ENCODE results near the gene SLC7A1. TPM values are rescaled to one million over a fixed set of nuclear protein-coding genes. Genes with fewer than 3 reads are reported as not detected.

The SLC7A1 gene
- polyA plus RNA-seq, 3 donors, result 0.89 to 2.2 (median 0.92) TPM

DNA sequence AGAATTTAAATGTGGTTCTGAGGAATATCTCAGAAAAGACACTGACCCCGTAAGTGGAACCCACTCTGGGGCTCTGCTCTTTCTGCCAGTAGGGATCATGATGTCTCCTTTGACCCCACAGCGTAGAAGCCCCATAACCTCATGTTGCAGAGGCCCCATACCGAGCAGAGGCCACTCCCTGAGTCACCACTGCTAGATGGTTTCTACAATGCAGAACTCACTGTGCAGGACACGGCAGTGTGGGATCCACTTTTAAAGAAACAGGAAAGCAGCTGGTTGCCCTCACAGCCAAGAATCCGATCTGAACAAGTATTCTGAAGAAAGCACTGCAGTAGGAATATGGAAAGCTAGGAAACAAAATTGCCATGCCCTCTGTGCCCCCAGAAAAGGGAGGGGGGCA, 4.2 kb downstream of the SLC7A1 start:
- Mint-ChIP-seq H3K27me3 (ENCODE audit: low read depth in 3 of 3) (peaks cover 2 to 5% (median 5%) of the 10 kb centered on the region in 3 donors), H3K4me3 (no peak overlapping the region), H3K9me3 (no peaks in the 10 kb centered on the region), H3K27ac (peak overlapping the region in 1 of 7 donors; percentile 27), H3K4me1 (peaks cover 29% of the 10 kb centered on the region), H3K36me3 (peaks cover 12 to 20% of the 10 kb centered on the region in 2 donors)
- Histone ChIP-seq H3K4me2 (replicated peaks; ENCODE audit: extremely low read depth, low read length, poor library complexity, severe bottlenecking) (no peak overlapping the region), H4K20me1 (ENCODE audit: insufficient read depth, low read length) (no peaks in the 10 kb centered on the region), H3K4me3 (replicated peaks in 1 of 3; ENCODE audit: low read depth in 2 of 3, low read length in 3 of 3) (no peak overlapping the region), H3K36me3 (replicated peaks in 1 of 2; ENCODE audit: control insufficient read depth in 1 of 2, insufficient read depth in 2 of 2, low read length in 2 of 2) (peaks cover 0 to 16% of the 10 kb centered on the region in 2 donors), H3K9me3 (replicated peaks in 1 of 2; ENCODE audit: control insufficient read depth in 1 of 2, insufficient read depth in 1 of 2, low read length in 2 of 2) (no peaks in the 10 kb centered on the region), H3K79me2 (ENCODE audit: insufficient read depth, low read length) (peaks cover 88% of the 10 kb centered on the region), H3K27me3 (ENCODE audit: control insufficient read depth in 2 of 2, insufficient read depth in 2 of 2, low read length in 2 of 2) (peaks cover 1 to 3% of the 10 kb centered on the region in 2 donors), H3K27ac (ENCODE audit: low read depth in 1 of 2, low read length in 2 of 2) (no peak overlapping the region), H3K9ac (ENCODE audit: insufficient read depth, low read length, poor library complexity, severe bottlenecking) (no peak overlapping the region), H2AFZ (ENCODE audit: insufficient read depth, low read depth, low read length, poor library complexity, severe bottlenecking) (no peak overlapping the region), H3K4me1 (ENCODE audit: control insufficient read depth in 1 of 2, insufficient read depth in 2 of 2, low read length in 2 of 2) (peaks cover 12 to 21% of the 10 kb centered on the region in 2 donors)
- intact Hi-C loops (cut with micrococcal nuclease), result loop anchor here (10.0 kb wide), 2 partner anchors 263 to 513 kb away; partner anchors contain the start of gene UBL3 (in 1 of the 2)
- 79% methylated on average over 4 of the region's 5 CpGs for WGBS (ENCODE audit: insufficient coverage)
- DNase-seq, result no peak
- TF ChIP-seq, protein P1, sequence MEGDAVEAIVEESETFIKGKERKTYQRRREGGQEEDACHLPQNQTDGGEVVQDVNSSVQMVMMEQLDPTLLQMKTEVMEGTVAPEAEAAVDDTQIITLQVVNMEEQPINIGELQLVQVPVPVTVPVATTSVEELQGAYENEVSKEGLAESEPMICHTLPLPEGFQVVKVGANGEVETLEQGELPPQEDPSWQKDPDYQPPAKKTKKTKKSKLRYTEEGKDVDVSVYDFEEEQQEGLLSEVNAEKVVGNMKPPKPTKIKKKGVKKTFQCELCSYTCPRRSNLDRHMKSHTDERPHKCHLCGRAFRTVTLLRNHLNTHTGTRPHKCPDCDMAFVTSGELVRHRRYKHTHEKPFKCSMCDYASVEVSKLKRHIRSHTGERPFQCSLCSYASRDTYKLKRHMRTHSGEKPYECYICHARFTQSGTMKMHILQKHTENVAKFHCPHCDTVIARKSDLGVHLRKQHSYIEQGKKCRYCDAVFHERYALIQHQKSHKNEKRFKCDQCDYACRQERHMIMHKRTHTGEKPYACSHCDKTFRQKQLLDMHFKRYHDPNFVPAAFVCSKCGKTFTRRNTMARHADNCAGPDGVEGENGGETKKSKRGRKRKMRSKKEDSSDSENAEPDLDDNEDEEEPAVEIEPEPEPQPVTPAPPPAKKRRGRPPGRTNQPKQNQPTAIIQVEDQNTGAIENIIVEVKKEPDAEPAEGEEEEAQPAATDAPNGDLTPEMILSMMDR (IDR thresholded peaks at IDR 0.05), result no peak

DNA sequence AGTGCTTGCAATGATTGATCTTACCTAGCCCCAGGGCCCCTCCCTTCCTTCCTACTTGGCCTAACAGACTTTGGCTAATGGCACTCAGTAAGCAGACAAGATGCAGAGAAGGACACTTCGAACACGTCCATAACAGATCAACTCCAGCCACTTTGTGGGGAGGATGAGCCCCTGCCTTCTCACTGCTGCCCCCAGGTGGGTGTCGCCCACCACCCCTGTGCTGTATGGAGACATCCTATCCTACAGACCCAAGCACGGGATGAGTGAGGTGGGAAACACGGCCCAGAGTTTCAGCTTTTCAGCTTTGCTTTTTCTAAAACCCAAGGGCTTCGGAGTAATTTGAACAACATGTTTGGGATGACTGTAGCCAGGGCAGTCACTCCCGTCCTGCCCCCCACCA, 5.5 kb downstream of the SLC7A1 start:
- no peak overlapping the region for H3K9ac ChIP-seq (ENCODE audit: insufficient read depth, low read length, poor library complexity, severe bottlenecking)
- Mint-ChIP-seq H3K36me3 (peaks cover 12 to 20% of the 10 kb centered on the region in 2 donors), H3K4me3 (no peak overlapping the region), H3K27ac (peak overlapping the region in 3 of 7 donors; percentile 25 to 46 (median 32)), H3K9me3 (no peaks in the 10 kb centered on the region), H3K4me1 (peaks cover 24% of the 10 kb centered on the region), H3K27me3 (ENCODE audit: low read depth in 3 of 3) (no peaks in the 10 kb centered on the region)
- intact Hi-C loops (cut with micrococcal nuclease), result loop anchor here (10.0 kb wide), 2 partner anchors 265 to 515 kb away; partner anchors contain the start of gene UBL3 (in 1 of the 2)
- H3K4me2 ChIP-seq (replicated peaks; ENCODE audit: extremely low read depth, low read length, poor library complexity, severe bottlenecking), result no peak overlapping the region
- peaks cover 99% of the 10 kb centered on the region for H3K79me2 ChIP-seq (ENCODE audit: insufficient read depth, low read length)
- peaks cover 7 to 14% of the 10 kb centered on the region in 2 donors for H3K4me1 ChIP-seq (ENCODE audit: control insufficient read depth in 1 of 2, insufficient read depth in 2 of 2, low read length in 2 of 2)
- no peak overlapping the region for H3K27ac ChIP-seq (ENCODE audit: low read depth in 1 of 2, low read length in 2 of 2)
- peaks cover 0 to 16% of the 10 kb centered on the region in 2 donors for H3K36me3 ChIP-seq (replicated peaks in 1 of 2; ENCODE audit: control insufficient read depth in 1 of 2, insufficient read depth in 2 of 2, low read length in 2 of 2)
- TF ChIP-seq, protein P1 (IDR thresholded peaks at IDR 0.05), result no peak
- no peaks in the 10 kb centered on the region for H4K20me1 ChIP-seq (ENCODE audit: insufficient read depth, low read length)
- H3K4me3 ChIP-seq (replicated peaks in 1 of 3; ENCODE audit: low read depth in 2 of 3, low read length in 3 of 3), result no peak overlapping the region
- H3K27me3 ChIP-seq (ENCODE audit: control insufficient read depth in 2 of 2, insufficient read depth in 2 of 2, low read length in 2 of 2), result no peaks in the 10 kb centered on the region
- no peak overlapping the region for H2AFZ ChIP-seq (ENCODE audit: insufficient read depth, low read depth, low read length, poor library complexity, severe bottlenecking)
- DNase-seq, result no peak
- no peaks in the 10 kb centered on the region for H3K9me3 ChIP-seq (replicated peaks in 1 of 2; ENCODE audit: control insufficient read depth in 1 of 2, insufficient read depth in 1 of 2, low read length in 2 of 2)
- WGBS (ENCODE audit: insufficient coverage), result 100% methylated on average over 2 of the region's 7 CpGs

Measured in CD14-positive monocyte (primary cell).